GM12892 (cell line): ENCODE results near the gene KIRREL1.

Experiments used
- POLR2A ChIP-seq: IDR thresholded peaks from 2 replicates; pipeline ENCODE4 v1.6.1; 2011; ENCODE audit warnings: low read depth, low read length, control low read depth
- POLR2AphosphoS5 ChIP-seq: IDR thresholded peaks from 2 replicates; pipeline ENCODE4 v1.6.1; 2011; ENCODE audit warnings: low read depth, low read length, control low read depth
- TAF1 ChIP-seq: IDR thresholded peaks from 2 replicates; pipeline ENCODE4 v1.6.1; 2011; ENCODE audit warnings: low read depth, mild to moderate bottlenecking, control low read depth, low read length, borderline replicate concordance

- no peak for TF ChIP-seq POLR2A
- TF ChIP-seq POLR2AphosphoS5, result no peak
- no peak for TF ChIP-seq TAF1
Measured at GRCh38 chr1:158140764-158141192, 147.3 kb downstream of the KIRREL1 start.
